HL-60/S4 treated with retinoic acid at 250 ng/mL for 4 days and 3 days (cell line): ENCODE results near the gene EPOP.

Experiments
- in situ Hi-C: fragments of 300-500 bp; cut with MboI; formaldehyde crosslinking; loops from 2 replicates; pipeline ENCODE4 v1.7.0; 2022; ENCODE audit warnings: low sequenced_read_pairs

EPOP gene

DNA sequence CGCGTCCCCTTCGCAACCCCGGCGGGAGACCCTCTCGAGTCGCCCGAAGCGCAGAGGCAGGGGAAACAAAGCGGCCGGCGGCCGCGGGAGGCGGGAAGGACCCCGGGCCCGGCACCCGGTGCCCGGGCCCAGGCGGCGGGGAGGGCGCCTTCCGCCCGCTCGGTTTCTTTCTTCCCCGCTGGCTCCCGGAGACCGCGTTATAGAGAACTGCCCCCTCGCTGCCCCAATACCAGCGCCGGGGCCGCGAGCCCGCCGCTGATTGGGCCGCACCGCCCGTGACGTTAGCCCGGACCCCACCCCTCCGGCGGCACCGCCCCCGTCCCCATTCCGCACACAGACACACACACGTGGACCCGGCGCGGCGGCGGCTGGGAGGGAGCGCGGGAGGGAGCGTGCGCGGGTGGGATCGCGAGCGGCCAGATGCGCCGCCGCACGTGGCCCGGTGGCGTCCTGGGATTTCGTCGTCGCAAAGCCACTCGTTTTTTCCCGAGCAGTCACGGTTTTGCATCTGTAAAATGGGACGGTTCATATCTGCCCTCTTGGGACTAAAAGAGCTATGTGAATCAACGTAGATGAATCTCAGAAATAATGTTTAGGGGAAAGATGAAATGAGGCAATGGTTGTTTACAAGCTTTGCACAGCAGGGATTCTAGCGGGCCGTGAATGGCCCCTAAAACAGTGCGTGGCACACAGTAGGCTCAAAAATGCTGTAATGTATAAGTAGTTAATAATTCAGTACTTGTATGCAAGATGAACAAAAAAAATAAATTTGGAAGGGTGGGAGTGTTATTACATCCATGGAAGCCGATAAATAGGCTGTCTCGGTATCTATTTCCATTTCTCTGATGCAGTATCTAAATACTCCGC lies at the start of gene EPOP:
Gene EPOP, minus strand, starts transcription at position 209 of the 867 bp plus-strand sequence. CDS start 462 bp downstream, outside the sequence.
- in situ Hi-C loops, result no loop called here

GRCh38 chr17:38721802-38722201 lies 47.0 kb upstream of the EPOP start:
- in situ Hi-C loops, result no loop called here

GRCh38 chr17:38720941-38721340 lies 46.2 kb upstream of the EPOP start:
- in situ Hi-C loops, result no loop called here

- in situ Hi-C loops, result no loop called here
These were observed 45.3 kb upstream of the EPOP start for GRCh38 chr17:38719943-38720641.

DNA sequence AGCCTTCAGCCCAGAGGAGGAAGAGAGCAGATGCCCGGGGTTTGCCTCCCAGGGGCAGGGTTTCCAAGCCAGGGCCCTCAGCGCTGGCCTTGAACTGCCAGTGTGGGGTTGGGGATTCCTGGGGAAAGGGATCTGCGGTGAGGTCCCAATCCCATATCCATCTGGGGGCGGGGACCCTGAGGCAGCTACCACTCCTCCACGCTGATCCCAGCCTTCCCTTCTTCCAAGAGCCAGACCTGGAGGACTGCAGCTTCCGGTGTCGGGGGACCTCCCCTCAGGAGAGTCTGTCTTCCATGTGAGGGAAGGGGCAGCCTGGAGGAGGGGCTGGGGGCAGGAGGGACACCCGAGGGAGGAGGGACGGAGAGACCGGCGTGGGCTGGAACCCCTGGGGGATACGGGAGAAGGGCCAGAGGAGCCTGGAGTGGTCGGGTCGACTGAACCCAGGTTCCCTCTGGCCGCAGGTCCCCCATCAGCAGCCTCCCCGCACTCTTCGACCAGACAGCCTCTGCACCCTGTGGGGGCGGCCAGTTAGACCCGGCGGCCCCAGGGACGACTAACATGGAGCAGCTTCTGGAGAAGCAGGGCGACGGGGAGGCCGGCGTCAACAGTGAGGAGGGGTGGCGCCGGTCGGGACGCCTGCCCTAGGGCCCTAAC lies 44.7 kb upstream of the EPOP start:
- in situ Hi-C loops, result no loop called here

GRCh38 chr17:38717139-38717745 lies 42.5 kb upstream of the EPOP start:
- in situ Hi-C loops, result no loop called here

GRCh38 chr17:38716368-38717005 lies 41.7 kb upstream of the EPOP start:
- in situ Hi-C loops, result no loop called here

DNA sequence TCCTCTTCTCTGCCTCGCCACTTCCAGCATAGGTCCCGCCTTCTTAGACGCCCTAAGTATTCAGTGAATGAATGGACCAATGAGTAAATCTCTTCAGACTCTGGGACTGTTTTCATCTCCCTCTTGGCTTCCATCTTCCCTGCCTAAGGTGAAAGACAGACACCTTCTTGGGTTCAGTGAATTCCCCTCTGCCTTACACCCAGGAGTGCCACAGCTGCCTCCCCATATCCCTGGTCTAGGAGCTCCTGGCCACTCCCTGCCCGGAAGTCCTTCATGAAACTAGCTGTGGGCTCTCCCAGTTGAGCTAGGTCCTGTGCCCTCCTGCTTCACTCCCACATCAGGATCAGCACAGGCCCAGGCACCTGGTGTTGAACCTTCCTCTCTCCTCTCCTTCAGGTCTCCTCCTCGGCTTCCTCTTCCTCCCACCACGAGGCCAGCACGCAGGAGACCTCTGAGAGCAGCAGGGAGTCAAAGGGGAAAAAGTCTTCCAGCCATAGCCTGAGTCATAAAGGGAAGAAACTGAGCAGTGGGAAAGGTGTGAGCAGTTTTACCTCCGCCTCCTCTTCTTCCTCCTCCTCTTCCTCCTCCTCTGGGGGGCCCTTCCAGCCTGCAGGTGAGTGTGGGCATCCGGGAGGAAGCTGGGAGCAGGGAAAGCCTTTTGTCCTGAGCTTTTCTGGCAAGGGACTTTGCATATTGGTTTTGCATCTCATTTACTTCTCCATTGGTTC lies 40.6 kb upstream of the EPOP start:
- in situ Hi-C loops, result no loop called here

GRCh38 chr17:38713456-38714075 lies 38.8 kb upstream of the EPOP start:
- in situ Hi-C loops, result no loop called here

DNA sequence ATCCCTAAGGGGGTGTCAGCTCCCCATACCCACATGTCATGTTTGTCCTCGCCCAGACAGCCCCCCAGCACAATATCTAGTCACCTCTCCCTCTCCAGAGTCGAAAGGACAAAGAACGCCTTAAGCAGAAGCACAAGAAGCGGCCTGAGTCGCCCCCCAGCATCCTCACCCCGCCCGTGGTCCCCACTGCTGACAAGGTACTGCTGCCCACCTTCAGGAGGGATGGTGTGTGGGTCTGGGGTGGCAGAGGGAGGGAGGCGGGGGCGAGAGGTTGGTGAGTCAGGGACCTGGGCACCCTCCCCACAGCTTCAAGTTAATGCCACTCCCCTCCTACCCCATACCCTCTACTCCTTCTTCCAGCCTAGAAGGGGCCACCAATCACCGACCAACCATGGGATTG lies 37.8 kb upstream of the EPOP start:
- in situ Hi-C loops, result no loop called here

DNA sequence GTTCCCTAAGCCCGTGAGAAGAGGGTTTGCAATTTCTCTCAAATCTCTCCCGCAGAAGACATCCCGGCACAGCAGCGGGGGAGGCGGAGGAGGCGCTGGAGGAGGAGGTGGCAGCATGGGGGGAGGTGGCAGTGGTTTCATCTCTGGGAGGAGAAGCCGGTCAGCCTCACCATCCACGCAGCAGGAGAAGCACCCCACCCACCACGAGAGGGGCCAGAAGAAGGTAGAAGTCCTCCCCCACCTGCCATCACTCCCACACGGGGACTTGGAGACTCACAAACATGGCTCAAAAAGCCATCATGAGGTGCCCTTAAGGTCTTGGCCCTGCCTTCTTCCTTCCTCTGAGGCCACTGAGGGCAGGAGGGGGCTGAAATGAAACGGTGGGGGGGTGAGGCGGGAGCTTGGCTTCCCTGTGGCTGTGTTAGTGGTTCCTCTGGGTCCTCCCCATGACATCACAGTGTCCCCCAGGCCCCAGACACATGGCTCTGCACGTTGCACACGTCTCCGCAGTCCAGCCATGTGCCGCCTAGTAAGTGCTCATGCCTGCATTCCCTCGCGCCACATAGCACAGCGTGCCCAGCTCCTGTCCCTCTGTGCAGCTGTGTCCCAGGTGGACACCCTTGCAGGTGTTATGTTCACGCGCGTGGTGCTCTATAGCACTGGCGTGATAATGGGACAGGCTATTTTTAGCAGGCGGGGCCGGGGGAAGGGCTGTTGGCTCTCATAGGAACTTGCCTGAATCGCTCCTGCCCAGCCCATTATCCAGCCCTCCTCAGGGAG lies 37.2 kb upstream of the EPOP start:
- in situ Hi-C loops, result no loop called here

- in situ Hi-C loops, result no loop called here
These were observed 36.2 kb upstream of the EPOP start for GRCh38 chr17:38710985-38711384.

GRCh38 chr17:38710604-38710962 lies 35.8 kb upstream of the EPOP start:
- in situ Hi-C loops, result no loop called here

DNA sequence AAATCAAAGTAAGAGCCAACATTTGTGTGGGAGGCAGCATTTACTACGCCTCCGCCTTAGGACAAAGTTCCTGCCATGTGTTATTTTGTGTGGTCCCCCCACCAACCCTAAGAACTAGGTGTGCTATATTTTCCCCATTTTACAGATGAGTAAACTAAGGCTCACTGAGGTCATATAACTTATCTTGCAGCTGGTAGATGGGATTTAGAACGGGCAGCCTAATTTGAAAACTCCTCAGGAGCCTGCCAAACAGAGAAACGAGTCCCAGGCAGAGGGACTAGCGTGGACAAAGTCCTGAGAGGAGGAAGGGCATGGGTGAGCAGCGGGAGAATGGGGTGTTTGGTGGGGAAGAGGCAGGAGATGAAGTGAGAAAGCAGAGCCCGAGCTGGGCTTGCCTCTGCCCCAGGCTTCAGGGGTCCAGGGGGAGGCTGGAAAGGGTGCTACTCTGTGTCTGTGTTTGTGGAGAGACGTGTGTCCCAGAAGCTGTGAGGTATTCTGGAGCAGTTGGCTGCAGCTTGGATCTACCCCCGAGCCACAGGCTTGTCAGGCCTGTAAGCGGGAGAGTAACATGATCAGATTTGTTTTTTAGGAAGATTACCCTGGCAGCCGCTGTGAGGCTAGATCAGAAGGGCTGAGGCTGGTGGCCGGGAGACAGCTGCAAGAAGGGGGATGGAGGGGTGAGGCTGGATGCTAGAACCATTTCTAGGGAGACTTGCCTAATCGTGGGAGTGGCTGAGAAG lies 35.3 kb upstream of the EPOP start:
- in situ Hi-C loops, result no loop called here

DNA sequence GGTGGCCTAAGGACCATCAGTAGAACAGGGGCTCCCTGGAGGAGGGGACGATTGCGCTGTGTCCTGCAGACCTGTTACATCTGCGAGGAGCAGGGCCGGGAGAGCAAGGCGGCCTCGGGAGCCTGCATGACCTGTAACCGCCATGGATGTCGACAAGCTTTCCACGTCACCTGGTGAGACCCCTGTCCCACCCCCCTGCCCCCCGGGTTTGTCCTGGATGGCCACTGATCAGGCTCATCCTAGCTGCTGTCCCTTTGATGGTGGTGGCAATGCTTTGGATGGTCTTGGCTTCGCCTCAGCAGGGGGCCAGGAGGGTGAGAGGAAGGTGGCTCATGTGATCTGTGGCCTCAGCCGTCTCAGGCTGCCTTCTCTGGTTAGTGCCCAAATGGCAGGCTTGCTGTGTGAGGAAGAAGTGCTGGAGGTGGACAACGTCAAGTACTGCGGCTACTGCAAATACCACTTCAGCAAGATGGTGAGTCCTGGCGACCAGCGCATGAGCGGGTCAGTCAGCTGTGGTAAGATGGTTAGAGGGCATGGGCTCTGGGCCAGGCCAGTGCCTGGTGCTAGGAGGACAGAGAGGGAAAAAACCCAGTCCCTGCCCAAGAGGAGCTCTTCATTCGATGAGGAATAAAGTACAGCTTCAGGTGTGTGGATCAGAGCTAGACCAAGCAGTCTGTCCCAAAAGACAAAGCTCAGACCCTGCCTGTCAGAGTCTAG lies 34.5 kb upstream of the EPOP start:
- in situ Hi-C loops, result no loop called here

DNA sequence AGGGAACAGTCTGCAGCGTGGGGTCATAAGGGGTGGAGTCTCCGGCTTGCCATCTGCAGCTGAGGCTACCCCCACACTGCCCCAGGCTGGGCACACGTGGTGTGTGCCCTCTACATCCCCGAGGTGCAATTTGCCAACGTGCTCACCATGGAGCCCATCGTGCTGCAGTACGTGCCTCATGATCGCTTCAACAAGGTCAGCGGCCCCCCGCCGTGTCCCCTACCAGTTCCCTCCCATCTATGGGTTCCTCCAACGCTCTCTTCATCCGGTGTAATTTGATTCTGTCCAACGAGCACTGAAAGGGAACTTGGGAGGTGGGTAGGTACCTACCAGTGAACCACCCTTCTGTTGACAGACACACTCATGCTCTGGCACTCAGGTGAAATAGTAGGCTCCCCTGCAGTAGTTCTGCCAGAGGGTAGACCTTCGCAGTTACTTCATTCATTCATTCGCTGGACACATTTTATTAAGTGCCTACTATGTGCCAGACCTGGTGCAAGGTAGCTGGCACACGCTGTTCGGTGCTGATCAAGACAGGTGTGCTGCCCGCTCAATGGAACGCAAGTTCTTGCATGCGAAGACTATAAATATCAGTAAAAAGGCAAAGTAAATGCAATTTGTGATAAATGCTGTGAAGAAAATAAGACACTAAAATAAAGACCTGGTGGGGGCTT lies 33.1 kb upstream of the EPOP start:
- in situ Hi-C loops, result no loop called here
